Measurements from ENCODE around the gene TRIM15. TPM values are rescaled to one million over a fixed set of nuclear protein-coding genes. Genes with fewer than 3 reads are reported as not detected.

TRIM15 gene
- total and polyA plus RNA-seq, 2 of the 4 experiments (the other 2 are of a cell fraction) = not detected

DNA sequence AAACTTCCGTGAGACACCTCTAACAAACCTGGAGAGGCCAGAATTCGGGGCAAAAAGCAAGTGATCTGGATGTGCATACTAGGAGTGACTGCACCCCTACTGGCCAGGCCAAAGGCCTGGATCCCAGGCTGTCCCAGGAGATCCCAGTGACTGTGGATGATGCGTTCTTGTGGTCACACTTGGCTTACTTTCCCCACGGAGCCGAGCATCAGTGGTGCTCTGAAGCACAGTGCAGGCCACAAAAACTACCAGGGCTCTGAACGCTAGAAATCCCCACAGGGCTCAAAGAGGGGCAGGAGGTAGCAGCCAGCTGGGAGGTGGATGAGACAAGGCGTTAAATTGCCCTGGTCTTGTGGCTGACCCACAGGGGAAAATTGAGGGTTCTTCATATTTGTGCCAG is 42.8 kb downstream of the TRIM15 start:
- ATAC-seq (ENCODE audit: low read depth) (no peak), DNase-seq (peak; percentile 19)
- ChIA-PET CTCF (interaction anchor here (2.2 kb wide), 1 partner anchor 13 kb away, joined by 9 read pairs; no protein-coding TSS in a partner anchor), POLR2A (ENCODE audit: unreplicated experiment) (no interaction called here)
- H4K5ac ChIP-seq (ENCODE audit: low read depth, low read length) = no peak overlapping the region
- intact Hi-C loops (cut with micrococcal nuclease) = no loop called here
- H3K79me1 ChIP-seq (ENCODE audit: low read depth in 1 of 2, low read length in 2 of 2) = peaks cover 41 to 75% of the 10 kb centered on the region in 2 experiments
- H2AFZ ChIP-seq (replicated peaks; ENCODE audit: low read length, poor library complexity) = no peak overlapping the region
- no peaks in the 10 kb centered on the region for H3K9me3 ChIP-seq (ENCODE audit: control insufficient read depth, insufficient read depth, low read length)
- peaks cover 12% of the 10 kb centered on the region for H3K4me1 ChIP-seq (ENCODE audit: control insufficient read depth, insufficient read depth, low read length)
- H2BK5ac ChIP-seq (ENCODE audit: low read depth, low read length, poor library complexity, severe bottlenecking) = no peak overlapping the region
- H3K23ac ChIP-seq (ENCODE audit: low read depth, low read length) = no peak overlapping the region
- peaks cover 2% of the 10 kb centered on the region; the same call in 1 of the 2 replicates for H3K36me3 ChIP-seq (ENCODE audit: control insufficient read depth, insufficient read depth, low read length)
- no TSS peak for BruUV-seq (replicated peaks)
- H2BK20ac ChIP-seq (ENCODE audit: low read depth, low read length) = no peak overlapping the region
- WGBS, 2 experiments (ENCODE audit: extremely low coverage in 2 of 2, insufficient read length in 1 of 2) = 65% methylated on average over 3 of the region's 7 CpGs; no CpG with 5 or more reads in 1 of the 2 experiments
- H3K9me1 ChIP-seq (ENCODE audit: insufficient read depth, low read length) = peaks cover 19% of the 10 kb centered on the region
- no peak overlapping the region for H3K27ac ChIP-seq (ENCODE audit: insufficient read depth, low read length)
- H3K9ac ChIP-seq (ENCODE audit: low read depth, low read length) = no peak overlapping the region
- H4K91ac ChIP-seq (ENCODE audit: insufficient read depth, low read depth, low read length) = no peak overlapping the region
- H3K27me3 ChIP-seq (ENCODE audit: control insufficient read depth, insufficient read depth, low read length) = no peaks in the 10 kb centered on the region
- no peak overlapping the region for H3K56ac ChIP-seq (ENCODE audit: extremely low read depth, insufficient read depth, low read length)
- H2BK15ac ChIP-seq (ENCODE audit: low read depth, low read length) = no peak overlapping the region
- H3K14ac ChIP-seq (replicated peaks; ENCODE audit: low read depth, low read length) = no peak overlapping the region
- dilution Hi-C loops (cut with HindIII; ENCODE audit: low sequenced_read_pairs, unreplicated experiment) = no loop called here
- H4K8ac ChIP-seq (ENCODE audit: low read depth in 2 of 2, low read length in 2 of 2) = no peak overlapping the region
- no peak overlapping the region for H3K4me3 ChIP-seq (ENCODE audit: insufficient read depth, low read depth, low read length)
- H3K4ac ChIP-seq (ENCODE audit: low read depth, low read length) = no peak overlapping the region
- H2AK9ac ChIP-seq (replicated peaks; ENCODE audit: low read depth, low read length, poor library complexity) = no peak overlapping the region
- H4K20me1 ChIP-seq (ENCODE audit: insufficient read depth, low read length) = peaks cover 42% of the 10 kb centered on the region
- no peak overlapping the region for H3K4me2 ChIP-seq (ENCODE audit: low read depth, low read length)
- TF ChIP-seq, protein P1, sequence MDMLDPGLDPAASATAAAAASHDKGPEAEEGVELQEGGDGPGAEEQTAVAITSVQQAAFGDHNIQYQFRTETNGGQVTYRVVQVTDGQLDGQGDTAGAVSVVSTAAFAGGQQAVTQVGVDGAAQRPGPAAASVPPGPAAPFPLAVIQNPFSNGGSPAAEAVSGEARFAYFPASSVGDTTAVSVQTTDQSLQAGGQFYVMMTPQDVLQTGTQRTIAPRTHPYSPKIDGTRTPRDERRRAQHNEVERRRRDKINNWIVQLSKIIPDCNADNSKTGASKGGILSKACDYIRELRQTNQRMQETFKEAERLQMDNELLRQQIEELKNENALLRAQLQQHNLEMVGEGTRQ (IDR thresholded peaks at IDR 0.05; ENCODE audit: low read depth, low read length) = no peak
- TF ChIP-seq NFE2L2 (IDR thresholded peaks at IDR 0.05; ENCODE audit: low read depth, low read length) (no peak), RFX5 (IDR thresholded peaks at IDR 0.05; ENCODE audit: low read depth, low read length) (no peak), MXI1 (IDR thresholded peaks at IDR 0.05; ENCODE audit: borderline replicate concordance, low read depth, low read length) (no peak), RAD21 (IDR thresholded peaks at IDR 0.05; ENCODE audit: low read length) (no peak), CEBPB (IDR thresholded peaks at IDR 0.05; ENCODE audit: low read depth, low read length) (no peak), BHLHE40 (IDR thresholded peaks at IDR 0.05; ENCODE audit: low read depth, low read length) (no peak), RCOR1 (IDR thresholded peaks at IDR 0.05; ENCODE audit: insufficient replicate concordance, low read length) (no peak), POLR2A (IDR thresholded peaks at IDR 0.05; ENCODE audit: low read depth, low read length) (no peak), FOS (IDR thresholded peaks at IDR 0.05; ENCODE audit: low read depth, low read length) (no peak), CTCF (conservative IDR thresholded peaks at IDR 0.05; ENCODE audit: low read depth, low read length) (no peak), CHD1 (IDR thresholded peaks at IDR 0.05; ENCODE audit: low read depth, low read length) (no peak)
- TF ChIP-seq, protein P2, sequence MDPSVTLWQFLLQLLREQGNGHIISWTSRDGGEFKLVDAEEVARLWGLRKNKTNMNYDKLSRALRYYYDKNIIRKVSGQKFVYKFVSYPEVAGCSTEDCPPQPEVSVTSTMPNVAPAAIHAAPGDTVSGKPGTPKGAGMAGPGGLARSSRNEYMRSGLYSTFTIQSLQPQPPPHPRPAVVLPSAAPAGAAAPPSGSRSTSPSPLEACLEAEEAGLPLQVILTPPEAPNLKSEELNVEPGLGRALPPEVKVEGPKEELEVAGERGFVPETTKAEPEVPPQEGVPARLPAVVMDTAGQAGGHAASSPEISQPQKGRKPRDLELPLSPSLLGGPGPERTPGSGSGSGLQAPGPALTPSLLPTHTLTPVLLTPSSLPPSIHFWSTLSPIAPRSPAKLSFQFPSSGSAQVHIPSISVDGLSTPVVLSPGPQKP (IDR thresholded peaks at IDR 0.05; ENCODE audit: borderline replicate concordance, low read depth, low read length) = no peak
- no peak overlapping the region for H3K18ac ChIP-seq (ENCODE audit: low read depth, low read length)
- H2AK5ac ChIP-seq (ENCODE audit: low read depth, low read length) = no peak overlapping the region
- no peak overlapping the region for H2BK120ac ChIP-seq (ENCODE audit: low read depth, low read length)
- in situ Hi-C loops (cut with MboI; ENCODE audit: low sequenced_read_pairs) = no loop called here
